Stimulated activated CD4-positive, alpha-beta T cell treated with anti-CD3 and anti-CD28 coated beads, Interleukin-4, amount 100 ng/mL, for 4 hours (primary cell): ENCODE results near the gene MAFB.

Source experiments
- DNase-seq, 2 experiments: peaks; one replicate each; pipeline ENCODE4 v3.0.0-alpha.2; 2020

MAFB gene

DNA sequence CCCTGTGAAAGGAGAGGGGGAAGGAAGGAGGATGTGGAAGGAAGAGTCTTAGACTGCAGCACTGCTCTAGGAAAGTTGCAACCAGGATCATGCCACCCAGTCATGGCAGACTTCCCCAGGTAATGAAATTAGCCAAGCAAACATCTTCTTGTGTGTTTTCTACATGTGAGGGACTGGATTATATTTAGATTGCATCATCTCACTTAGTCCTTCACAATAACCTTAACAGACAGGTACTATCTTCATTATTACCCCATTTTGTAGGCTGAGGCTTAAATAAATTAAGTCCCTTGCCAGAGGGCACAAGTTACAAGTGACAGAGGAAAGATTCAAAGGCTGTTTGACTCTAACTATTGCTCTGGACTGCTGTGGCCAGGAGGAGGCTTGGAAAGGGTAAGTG, 9.7 kb upstream of the MAFB start:
- DNase-seq: no peak

DNA sequence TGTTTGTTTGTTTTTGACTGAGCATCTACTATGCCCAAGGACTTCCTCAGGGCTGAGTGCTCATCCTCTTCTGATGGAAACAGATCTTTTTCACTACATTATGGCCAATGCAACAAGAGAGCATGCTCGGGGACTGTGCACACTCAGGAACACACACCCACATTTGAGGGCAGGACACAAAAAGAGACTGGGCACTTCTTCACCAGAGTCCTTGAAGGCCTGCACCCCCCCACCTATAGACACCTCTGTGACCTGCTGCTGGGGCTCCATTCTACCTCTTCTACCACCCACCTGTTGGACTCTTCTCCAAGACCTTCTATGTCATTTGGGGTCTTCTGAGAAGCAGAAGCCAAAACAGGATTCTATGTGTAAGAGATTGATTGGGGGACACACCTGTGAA, 9.2 kb upstream of the MAFB start:
- no peak for DNase-seq

DNA sequence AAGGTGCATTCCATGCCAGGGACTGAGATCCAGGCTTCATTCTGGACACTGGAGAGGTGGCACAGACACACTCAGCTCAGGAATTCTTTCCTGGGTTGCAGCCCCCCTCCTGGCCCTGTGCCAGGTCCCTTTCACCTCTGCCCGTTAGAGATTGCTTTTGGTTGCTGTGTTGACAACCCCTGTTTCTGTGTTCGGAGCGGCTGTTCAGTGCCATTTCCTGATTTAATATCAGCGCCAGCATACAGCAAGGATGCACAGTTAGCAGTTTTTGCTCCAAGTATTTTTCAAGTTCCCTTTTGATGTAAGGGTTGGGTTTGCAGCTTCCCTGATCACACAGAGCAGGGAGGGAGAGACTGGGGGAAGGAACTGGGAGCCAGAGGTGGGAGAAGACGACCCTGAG, 8.5 kb upstream of the MAFB start:
- DNase-seq: no peak

DNA sequence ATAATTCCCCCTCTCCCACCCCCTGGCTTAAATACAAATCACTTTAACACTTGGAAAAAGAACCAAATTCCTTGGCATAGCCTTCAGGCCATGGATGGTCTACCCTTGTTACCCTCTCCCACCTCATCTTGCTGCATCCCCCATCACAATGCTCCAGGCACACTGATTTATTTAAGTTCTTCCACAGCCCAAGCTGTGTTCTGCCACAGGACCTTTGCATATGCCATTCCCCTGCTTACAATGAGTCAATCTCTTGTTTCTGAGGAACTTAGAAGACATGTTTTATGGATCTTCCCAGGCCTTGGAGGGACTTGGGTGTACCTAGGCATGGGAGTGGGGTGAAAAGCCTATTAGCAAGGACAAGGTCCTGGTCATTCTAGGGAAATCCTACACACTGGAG, 6.2 kb upstream of the MAFB start:
- DNase-seq: no peak

DNA sequence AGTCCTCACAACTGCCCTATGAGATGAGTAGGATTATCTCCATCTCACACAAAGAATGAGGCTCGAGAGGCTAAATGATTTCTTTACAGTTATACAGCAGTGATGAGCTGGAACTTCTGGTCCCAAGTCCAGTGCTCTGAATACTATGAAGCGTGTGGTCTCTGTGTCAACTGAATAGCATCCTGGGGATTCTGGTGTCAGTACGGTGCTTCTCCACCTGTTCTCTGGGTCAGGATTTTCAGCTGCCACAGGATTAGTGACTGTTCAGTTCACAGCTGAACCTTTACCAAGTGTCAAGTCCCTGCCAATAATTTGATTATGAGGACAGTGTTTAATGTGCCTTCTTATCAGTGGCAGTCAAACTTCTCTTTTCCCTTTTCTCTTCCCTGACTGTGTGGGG, 5.2 kb upstream of the MAFB start:
- no peak for DNase-seq

DNA sequence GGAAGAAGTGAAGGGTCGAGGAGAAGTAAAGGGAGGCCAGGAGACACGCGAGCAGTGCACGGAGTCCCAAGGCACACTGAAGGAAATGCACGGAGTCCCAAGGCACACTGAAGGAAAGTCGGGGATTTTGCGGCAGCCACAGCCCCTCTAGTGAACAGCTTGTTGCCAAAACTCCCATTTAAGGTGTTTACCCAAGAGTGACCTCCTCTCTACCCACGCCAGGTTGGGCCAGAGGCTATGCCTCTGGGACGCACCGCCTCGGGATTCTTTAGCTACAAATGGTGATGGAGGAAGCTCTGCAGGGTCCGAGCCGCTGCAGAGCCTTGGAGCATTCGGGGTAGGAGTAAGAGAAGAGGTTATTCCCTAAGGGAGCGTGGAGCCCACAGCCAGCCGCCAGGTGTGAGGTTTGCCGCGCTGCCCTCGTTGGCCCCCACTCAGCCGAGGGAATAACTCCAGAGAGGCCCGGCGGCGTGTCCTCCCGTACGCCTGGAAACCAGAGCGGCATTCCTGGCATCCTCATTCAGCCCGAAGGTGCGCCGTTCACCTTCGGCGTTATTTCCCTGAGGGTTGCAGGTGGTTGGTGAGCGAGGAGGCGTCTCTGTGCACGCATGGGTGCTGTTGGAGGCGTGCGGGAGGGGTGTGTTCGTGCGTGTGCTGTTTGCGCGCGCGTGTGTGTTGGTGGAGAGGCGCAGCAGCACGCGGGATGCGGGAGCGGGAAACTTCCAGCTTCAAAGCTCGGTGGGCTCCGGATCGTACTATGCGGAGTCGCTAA, 3.4 kb upstream of the MAFB start:
- DNase-seq: no peak

DNA sequence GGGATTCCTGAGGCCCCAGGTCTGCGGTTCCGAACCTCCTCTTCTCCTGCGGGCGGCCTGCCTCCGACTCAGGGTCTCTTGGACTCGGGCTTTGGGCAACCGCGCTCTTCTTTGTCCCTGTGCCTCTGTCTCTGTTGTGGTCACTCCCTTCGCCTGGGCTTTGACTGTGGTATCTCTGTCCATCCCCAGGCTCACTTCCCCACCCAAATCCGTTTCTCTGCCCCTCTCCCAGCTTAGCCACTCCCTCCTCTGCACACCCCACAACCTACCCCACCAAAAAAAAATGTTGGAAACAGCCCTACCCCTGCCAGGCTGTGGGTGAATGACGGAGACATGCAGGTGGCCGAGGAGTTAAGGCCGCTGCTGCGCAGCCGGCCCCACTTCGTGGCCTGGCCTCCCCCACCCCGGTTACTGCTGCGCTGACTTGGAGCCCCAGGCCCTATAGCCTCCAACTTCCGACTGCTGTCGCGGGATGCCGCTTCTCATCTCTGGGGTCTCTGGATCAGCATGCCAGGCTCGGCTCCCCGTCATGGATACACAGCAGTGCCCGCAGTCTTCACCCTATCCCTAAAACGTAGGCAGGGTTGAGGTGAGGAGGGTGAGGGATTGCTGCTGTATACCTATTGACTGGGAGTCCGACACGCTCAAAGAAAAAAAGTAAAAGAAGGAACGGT, 2.7 kb upstream of the MAFB start:
- no peak for DNase-seq

DNA sequence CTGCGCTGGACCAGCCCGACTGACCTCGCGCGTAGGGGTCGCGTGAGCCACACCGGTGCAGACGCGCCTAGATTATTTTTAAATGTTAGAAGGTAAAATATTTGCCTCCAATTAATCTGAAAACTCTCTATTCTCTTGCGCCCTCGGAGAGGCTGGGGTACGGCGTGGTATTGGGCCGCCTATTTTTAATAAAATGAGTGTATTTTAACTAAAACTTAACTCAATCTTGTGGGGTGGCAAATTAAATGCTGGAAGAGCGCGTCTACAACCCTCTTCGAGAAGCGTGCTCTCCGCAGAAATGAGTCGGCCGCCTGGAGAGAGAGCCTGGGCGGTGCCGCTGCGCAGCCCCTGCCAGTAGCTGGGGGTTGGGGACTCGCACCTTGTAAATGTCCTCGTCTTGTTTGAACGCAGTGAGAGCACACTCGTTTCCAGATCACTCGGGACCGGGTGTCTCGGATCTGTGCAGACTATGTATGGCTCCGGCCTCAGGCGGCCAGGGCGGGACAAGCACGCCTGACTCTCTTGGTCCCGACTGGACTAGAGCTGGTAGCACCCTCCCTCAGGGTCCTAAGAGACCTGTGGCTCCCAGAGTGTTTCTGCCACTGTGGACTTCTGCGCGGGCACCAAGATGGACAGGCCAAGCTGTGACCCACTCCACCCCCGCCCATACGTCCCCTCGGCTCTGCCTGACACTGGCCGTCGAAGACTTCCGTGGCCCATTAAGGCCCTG, 2.0 kb upstream of the MAFB start:
- DNase-seq: no peak

DNA sequence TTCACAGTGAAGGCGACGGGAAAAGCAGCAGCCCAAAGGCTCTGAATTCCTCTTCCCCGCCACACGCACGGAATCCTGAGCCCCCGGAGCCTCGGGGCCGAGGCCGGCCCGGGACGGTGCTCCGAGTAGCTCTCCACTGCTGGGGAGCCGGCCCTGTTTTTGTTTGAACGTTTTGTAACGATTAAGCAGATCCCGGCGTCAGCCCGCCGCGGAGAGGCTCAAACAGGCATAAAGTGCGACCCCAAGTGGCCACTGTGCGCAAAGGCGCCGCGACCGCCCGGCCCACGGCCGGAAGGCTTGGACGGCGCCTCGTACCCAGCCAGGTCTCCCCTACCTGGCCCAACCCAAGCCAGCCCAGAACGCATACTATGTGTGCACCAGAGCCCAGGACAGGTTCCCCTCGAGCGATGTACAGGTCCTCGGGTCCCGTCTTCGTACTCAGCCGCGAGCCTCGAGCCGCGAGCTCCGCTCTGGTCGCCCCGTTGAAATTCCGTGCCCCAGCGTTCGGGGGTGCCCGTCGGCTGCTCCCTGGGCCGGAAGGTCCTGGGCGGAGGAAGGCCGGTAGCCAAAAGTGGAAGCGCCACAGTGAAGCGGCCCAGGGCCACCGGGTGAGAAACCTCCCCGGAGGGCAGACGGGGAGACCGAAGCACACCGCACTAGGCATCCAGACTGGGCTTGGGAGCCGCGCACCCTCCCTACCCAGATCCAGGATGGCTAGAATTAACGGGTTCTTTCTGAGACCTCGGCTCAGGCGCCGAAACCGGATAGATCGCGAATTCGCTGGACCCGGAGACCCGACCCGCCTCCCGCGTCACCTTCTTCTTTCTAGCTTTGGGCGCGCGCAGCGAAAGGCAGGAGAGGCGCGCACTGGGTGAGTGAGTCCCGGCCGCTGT, 1.2 kb upstream of the MAFB start:
- DNase-seq: peak; percentile 17 to 59

DNA sequence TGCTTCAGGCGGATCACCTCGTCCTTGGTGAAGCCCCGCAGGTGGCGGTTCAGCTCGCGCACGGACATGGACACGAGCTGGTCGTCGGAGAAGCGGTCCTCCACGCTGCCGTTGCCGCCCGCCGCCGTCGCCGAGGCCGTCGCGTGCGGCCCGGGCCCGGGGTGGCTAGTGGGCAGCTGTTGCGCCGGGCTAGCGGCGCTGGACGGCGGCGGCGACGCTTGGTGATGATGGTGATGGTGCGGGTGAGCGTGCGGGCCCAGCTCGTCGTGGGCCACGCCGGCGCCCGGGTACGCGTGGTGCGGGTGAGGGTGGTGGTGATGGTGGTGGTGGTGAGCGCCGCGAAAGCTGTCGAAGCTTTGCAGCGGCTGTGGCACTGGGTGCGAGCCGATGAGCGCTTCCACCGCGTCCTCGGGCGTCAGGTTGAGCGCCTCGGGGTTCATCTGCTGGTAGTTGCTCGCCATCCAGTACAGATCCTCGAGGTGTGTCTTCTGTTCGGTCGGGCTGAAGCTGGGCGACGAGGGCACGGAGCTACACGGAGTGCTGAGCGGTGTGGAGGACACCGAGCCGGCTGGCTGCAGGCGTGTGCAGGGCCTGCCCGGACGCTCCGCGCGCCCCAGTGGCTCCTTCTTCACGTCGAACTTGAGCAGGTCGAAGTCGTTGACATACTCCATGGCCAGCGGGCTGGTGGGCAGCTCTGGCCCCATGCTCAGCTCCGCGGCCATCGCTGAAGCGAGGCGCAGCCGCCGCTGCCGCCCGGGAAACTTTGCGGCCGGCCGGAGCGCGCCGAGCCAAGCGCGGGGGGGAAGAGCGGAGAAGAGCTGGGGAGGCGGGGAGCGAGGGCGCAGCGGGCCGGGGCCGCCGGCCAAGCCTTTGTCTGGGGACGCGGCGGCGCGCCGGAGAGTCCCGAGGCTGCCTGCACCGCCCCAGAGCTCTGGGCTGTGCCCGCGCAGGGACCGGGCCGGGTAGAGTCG, 622 bp downstream of the MAFB start:
- no peak for DNase-seq

DNA sequence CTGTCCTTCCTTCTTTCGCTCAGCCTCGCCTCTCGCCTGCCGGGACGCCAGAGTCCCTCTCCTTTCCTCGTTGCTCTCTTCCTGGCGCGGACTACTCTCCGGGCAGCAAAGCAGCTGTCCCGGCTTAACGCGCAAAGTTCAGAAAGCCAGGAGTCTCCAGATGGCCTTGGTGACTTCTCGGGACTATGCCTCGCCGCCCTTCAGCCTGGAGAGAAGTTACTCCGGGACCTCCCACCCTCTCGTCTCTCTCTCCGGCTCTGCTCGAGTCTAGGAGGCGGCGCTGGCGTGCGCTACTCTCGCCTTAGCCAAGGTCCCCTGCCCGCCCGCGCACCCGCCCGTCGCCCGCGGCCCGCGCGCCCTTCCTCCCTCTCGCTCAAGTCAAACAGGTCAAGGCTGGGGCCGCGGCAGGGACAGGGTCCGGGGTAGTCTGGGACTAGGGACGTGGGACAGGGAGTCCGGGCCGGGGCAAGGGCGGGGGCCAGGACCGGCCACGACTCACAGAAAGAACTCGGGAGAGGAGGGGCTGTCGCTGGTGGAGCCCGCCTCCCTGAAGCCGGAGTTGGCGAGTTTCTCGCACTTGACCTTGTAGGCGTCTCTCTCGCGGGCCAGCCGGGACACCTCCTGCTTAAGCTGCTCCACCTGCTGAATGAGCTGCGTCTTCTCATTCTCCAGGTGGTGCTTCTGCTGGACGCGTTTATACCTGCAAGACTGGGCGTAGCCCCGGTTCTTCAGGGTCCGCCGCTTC, 1.5 kb downstream of the MAFB start:
- DNase-seq: no peak

DNA sequence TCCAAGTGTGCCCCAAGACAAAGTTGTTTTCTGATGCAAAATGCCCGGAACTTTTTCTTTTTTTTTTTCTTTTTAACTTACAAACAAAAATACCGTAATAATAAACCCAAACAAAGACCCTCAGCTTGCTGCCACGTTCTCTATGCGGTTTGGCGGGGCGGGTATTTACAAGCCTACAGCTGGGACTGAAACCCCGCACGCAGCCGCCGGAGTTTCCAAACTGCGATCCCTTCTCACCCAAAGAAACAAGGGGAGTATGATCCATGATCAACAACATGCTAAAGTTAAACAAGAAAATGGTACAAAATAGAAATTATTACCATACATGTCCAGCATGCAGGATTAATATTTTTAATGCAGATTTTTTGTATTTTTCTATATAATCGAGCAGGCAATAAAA, 2.1 kb downstream of the MAFB start:
- DNase-seq: no peak

DNA sequence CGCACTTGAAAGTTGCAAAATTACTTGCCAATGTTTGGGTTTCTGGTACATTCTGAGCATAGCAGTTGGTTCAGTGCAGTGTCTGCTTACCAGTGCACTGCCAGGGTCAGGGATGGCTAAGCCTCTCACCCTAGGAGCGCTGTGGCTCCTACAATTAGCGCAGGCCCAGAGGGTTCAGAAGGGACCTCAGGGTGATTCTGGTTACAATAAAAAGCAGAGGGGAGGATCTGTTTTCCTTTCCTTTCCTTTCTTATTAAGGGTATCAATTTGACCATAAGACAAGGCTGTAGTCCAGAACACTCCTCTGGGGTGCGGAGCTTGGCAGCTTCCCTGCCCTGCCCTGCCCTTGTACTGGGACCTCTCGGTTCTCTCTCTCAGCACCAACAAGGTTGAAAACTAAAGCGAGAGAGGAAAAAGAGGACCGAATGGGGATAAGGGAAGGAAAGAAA, 2.6 kb downstream of the MAFB start:
- no peak for DNase-seq

DNA sequence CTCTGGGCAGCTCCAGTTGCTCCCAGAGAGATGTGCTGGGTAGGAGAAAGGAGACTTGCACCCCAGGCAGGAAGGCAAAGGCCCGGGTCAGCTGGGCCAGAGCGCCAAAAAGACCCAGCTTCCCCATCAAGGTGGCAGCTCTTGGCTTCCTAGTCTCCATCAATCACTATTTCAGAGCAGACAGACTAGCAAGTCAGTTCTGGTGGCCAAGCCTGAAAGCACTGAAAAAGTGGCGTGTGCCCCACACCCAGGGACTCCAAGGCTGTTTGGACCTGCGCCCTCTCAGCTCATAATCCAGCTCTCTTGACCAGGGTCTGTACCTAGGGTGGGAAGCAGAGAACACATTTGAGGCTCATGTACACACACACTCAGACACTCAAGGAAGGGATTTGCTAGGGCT, 3.7 kb downstream of the MAFB start:
- DNase-seq: no peak

DNA sequence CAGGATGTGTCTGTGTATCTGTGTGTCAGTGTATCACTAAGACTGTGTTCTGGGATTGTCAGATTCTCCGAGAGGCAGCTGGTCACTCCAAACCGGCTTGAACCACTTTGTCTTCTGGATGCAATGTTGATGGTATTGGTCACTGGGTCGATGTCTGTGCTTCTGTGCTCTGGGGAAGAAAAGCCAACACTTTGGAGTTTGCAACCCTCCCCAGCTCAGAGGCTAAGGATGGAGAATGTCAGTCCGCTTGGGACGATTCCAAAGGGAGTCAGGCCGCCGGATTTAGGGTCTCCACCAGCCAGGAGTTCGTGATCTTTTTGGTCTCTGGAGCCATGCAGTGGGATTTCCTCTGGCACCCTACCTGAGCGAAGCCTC, 5.2 kb downstream of the MAFB start:
- DNase-seq: no peak

DNA sequence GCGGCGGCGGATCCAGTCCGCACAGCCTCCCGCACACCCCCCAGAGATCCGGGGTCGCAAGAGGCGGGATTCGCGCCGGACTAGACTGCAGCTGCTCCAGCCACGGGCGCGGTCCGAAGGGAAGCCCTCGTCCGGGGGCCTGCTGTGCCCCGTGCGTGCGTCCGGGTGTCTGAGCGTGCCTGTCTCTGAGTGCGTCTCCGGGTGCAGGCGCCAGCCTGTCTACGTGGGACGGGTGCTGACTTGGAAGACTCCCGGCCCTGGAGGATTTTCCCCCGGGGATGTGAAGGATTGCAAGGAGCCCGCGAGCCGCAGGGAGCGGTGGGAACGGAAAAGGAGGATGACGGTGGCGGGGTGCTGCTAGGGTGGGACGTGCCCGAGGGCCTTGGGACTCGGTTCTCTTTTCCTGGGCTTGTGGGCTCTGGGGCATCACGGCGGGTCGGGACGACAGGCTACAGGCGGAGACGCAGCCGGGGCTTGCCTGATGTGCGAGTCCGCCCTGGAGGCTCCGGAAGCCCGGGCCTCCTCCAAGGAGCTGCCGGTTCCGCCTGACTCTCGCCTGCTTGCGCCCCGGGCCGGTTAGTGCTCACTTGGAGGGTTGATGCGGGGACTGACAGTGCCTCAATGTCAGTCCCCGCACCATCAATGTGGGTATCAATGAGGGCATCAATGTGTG, 5.7 kb downstream of the MAFB start:
- no peak for DNase-seq

DNA sequence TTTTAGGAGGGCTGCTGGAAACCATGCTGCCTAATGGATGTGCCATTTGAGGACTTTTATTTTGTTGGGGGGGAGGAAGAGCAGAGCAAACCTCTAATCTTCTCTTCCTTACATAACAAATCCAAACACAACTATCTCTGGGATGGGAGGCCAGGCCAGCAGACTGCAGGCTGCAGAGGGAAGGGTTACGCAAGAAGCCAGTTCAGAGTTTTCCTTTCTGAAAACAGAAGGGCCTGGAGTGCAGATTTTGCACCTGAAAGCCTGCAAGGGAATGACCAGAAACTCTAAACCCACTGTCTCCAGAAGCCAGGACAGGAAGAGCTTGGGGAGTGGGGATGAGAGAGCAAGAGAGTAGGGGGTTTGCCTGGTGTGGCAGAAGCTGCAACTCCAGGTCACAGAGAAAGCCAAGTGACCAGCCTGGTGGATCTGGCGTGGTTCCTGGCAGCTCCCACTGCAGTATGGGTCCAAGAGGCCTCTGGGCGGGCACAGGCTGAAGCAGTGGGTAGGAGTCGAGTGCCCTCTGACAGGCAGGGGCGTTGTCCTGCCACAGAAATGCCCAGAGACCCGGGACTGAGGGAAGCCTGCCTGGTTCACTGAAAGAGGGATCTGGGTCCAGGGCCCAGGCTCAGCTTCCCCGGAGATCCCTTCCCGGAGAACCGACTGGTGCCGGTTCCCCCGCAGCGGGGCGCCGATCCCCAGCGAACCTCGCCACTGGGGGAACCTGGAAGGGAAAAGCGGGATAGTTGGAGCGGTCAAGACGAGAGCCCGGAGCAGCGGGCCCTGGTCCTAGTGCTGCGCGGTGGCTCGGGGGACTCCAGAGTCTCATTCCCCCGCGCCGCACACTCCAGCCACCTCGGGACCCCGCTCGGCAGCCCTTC, 6.7 kb downstream of the MAFB start:
- DNase-seq: no peak

DNA sequence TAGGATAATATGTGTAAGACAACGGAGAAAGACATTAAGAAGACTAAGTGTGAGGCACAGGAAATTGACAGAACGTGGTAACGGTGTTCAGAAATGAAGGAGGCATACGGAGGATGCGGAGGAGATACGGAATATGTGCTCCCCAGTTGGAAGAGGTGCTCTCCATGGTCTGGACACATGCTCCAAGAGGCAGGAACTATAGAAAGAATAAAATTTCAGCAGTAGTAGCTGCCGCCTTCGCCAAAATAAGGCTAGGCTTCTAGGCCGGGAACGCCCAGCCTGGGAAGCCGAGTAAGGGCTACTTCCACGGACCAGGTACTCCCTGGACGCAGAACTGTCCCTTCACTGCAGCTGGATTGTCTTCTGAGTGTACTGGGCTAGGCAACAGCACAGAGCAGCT, 7.4 kb downstream of the MAFB start:
- no peak for DNase-seq

DNA sequence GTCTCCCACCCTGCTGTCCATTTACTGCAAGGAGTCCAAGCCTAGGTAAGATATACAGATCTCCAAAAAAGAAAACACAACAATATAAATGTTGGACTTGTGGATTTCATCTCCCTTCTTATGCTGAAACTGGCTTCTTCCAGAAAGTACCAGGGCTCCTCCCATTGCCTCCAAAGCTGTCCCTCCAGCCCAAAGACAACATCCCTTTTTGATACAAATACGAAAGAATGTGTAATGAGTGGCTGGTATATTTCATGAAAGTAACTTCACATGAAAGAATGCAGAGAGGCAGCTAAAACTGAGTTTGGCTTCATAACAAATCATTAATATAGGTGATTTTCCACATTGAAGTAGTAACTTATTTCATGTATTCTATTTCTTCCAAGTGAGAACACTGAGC, 7.9 kb downstream of the MAFB start:
- DNase-seq: no peak
